HEK293 (cell line): ENCODE measurements around the gene DUSP2.

ENCODE experiments used
- CTCF ChIA-PET: fragments of 350-600 bp; formaldehyde crosslinking; extraction: SDS; loops from one replicate; lab custom pipeline; 2021; ENCODE audit warnings: antibody characterized with exemption; lab: Yijun Ruan, JAX
- POLR2A ChIA-PET: fragments of 300-600 bp; formaldehyde crosslinking; extraction: SDS; loops from one replicate; lab custom pipeline; 2020; ENCODE audit warnings: antibody characterized with exemption, inconsistent platforms; lab: Yijun Ruan, JAX
- H3K27ac ChIP-seq: fragments of 200-500 bp; sonication (Bioruptor generic); 2 replicates; pipeline ENCODE4 v1.5.1; 2014; ENCODE audit warnings: low read depth, low read length, control low read depth, inconsistent platforms; ENCODE audit errors: extremely low read depth
- H3K36me3 ChIP-seq, 2 experiments: fragments of 200-500 bp in 1 of 2; sonication (Bioruptor generic) in 1 of 2; 1 replicate in 1 of 2; 2 replicates in 1 of 2; pipeline ENCODE4 v1.5.1; 2014 to 2017; ENCODE audit warnings: inconsistent platforms in 2 of 2, low read length in 2 of 2; ENCODE audit not compliant: control insufficient read depth in 2 of 2, insufficient read depth in 1 of 2
- H3K4me1 ChIP-seq: fragments of 200-500 bp; sonication (Bioruptor generic); 2 replicates; pipeline ENCODE4 v1.5.1; 2014; ENCODE audit warnings: mild to moderate bottlenecking, low read length, inconsistent platforms; ENCODE audit not compliant: control insufficient read depth, insufficient read depth
- H3K4me3 ChIP-seq: 2 replicates; pipeline ENCODE4 v1.5.1; 2011; ENCODE audit warnings: low read depth, mild to moderate bottlenecking, control low read depth, low read length, moderate library complexity
- H3K9me3 ChIP-seq: fragments of 200-500 bp; sonication (Bioruptor generic); 2 replicates; pipeline ENCODE4 v1.5.1; 2014; ENCODE audit warnings: low read depth, low read length, inconsistent platforms; ENCODE audit not compliant: control insufficient read depth, insufficient read depth
- SCRT1 ChIP-seq: fragments of 450-650 bp; formaldehyde crosslinking; IDR thresholded peaks from 2 replicates; pipeline ENCODE4 v1.5.1; 2016; ENCODE audit warnings: missing biosample characterization, missing genetic modification characterization, borderline replicate concordance
- SCRT2 ChIP-seq: fragments of 450-650 bp; formaldehyde crosslinking; IDR thresholded peaks from 2 replicates; pipeline ENCODE4 v1.5.1; 2016; ENCODE audit warnings: missing biosample characterization, missing genetic modification characterization
- TSHZ1 ChIP-seq: fragments of 450-650 bp; formaldehyde crosslinking; IDR thresholded peaks from 2 replicates; pipeline ENCODE4 v1.5.1; 2016; ENCODE audit warnings: missing biosample characterization, missing genetic modification characterization, borderline replicate concordance
- YY2 ChIP-seq: fragments of 450-650 bp; formaldehyde crosslinking; IDR thresholded peaks from 2 replicates; pipeline ENCODE4 v1.5.1; 2016; ENCODE audit warnings: missing biosample characterization, missing genetic modification characterization
- ZBTB1 ChIP-seq: fragments of 450-650 bp; formaldehyde crosslinking; IDR thresholded peaks from 2 replicates; pipeline ENCODE4 v1.5.1; 2016; ENCODE audit warnings: missing biosample characterization, missing genetic modification characterization
- ZBTB49 ChIP-seq: fragments of 450-650 bp; formaldehyde crosslinking; IDR thresholded peaks from 2 replicates; pipeline ENCODE4 v1.5.1; 2016; ENCODE audit warnings: missing biosample characterization, missing genetic modification characterization, low read depth
- ZNF157 ChIP-seq: fragments of 450-650 bp; formaldehyde crosslinking; IDR thresholded peaks from 2 replicates; pipeline ENCODE4 v1.5.1; 2016; ENCODE audit warnings: missing biosample characterization, missing genetic modification characterization
- ZNF184 ChIP-seq: fragments of 450-650 bp; IDR thresholded peaks from 2 replicates; pipeline ENCODE4 v1.5.1; 2018; ENCODE audit warnings: missing biosample characterization, mild to moderate bottlenecking, missing genetic modification characterization
- ZNF221 ChIP-seq: fragments of 450-650 bp; formaldehyde crosslinking; IDR thresholded peaks from 2 replicates; pipeline ENCODE4 v1.5.1; 2017; ENCODE audit warnings: missing biosample characterization, missing genetic modification characterization, borderline replicate concordance
- ZNF324 ChIP-seq: fragments of 450-650 bp; formaldehyde crosslinking; IDR thresholded peaks from 2 replicates; pipeline ENCODE4 v1.5.1; 2016; ENCODE audit warnings: missing biosample characterization, missing genetic modification characterization
- ZNF350 ChIP-seq: fragments of 450-650 bp; formaldehyde crosslinking; IDR thresholded peaks from 2 replicates; pipeline ENCODE4 v1.5.0; 2017; ENCODE audit warnings: missing biosample characterization, mild to moderate bottlenecking, missing genetic modification characterization
- ZNF366 ChIP-seq: fragments of 450-650 bp; formaldehyde crosslinking; conservative IDR thresholded peaks from 2 replicates; pipeline ENCODE4 v1.5.1; 2016; ENCODE audit warnings: missing biosample characterization, missing genetic modification characterization
- ZNF433 ChIP-seq: fragments of 450-650 bp; formaldehyde crosslinking; IDR thresholded peaks from 2 replicates; pipeline ENCODE4 v1.5.1; 2016; ENCODE audit warnings: missing biosample characterization, missing genetic modification characterization, low read depth
- ZNF521 ChIP-seq: fragments of 450-650 bp; formaldehyde crosslinking; IDR thresholded peaks from 2 replicates; pipeline ENCODE4 v1.5.1; 2017; ENCODE audit warnings: missing biosample characterization, mild to moderate bottlenecking, missing genetic modification characterization
- ZNF560 ChIP-seq: fragments of 450-650 bp; formaldehyde crosslinking; IDR thresholded peaks from 2 replicates; pipeline ENCODE4 v1.5.1; 2017; ENCODE audit warnings: missing biosample characterization, missing genetic modification characterization, borderline replicate concordance
- ZNF639 ChIP-seq: fragments of 450-650 bp; formaldehyde crosslinking; IDR thresholded peaks from 2 replicates; pipeline ENCODE4 v1.5.1; 2016; ENCODE audit warnings: missing biosample characterization, missing genetic modification characterization
- ZNF701 ChIP-seq: fragments of 450-650 bp; formaldehyde crosslinking; IDR thresholded peaks from 2 replicates; pipeline ENCODE4 v1.5.1; 2016; ENCODE audit warnings: missing biosample characterization, missing genetic modification characterization
- ZNF785 ChIP-seq: fragments of 450-650 bp; formaldehyde crosslinking; IDR thresholded peaks from 2 replicates; pipeline ENCODE4 v1.5.1; 2016; ENCODE audit warnings: missing biosample characterization, missing genetic modification characterization
- ZNF791 ChIP-seq: fragments of 450-650 bp; formaldehyde crosslinking; IDR thresholded peaks from 2 replicates; pipeline ENCODE4 v1.5.1; 2016; ENCODE audit warnings: missing biosample characterization, missing genetic modification characterization
- ZNF830 ChIP-seq: fragments of 450-650 bp; IDR thresholded peaks from 2 replicates; pipeline ENCODE4 v1.5.0; 2018; ENCODE audit warnings: missing biosample characterization, missing genetic modification characterization, low read depth, mild to moderate bottlenecking, moderate library complexity
- ZNF843 ChIP-seq: fragments of 450-650 bp; formaldehyde crosslinking; IDR thresholded peaks from 2 replicates; pipeline ENCODE4 v1.5.1; 2016; ENCODE audit warnings: missing biosample characterization, missing genetic modification characterization
- ZSCAN16 ChIP-seq: fragments of 450-650 bp; formaldehyde crosslinking; IDR thresholded peaks from 2 replicates; pipeline ENCODE4 v1.5.1; 2016; ENCODE audit warnings: missing biosample characterization, missing genetic modification characterization
- ZSCAN4 ChIP-seq: fragments of 450-650 bp; formaldehyde crosslinking; IDR thresholded peaks from 2 replicates; pipeline ENCODE4 v1.5.1; 2017; ENCODE audit warnings: missing biosample characterization, missing genetic modification characterization

DUSP2 gene

GRCh38 chr2:96145848-96146152 is 560 bp upstream of the DUSP2 start (continued):
- TF ChIP-seq ZSCAN4 (tag by site-specific recombination) (no peak), ZNF701 (no peak), ZNF221 (tag by site-specific recombination) (no peak), ZBTB49 (tag by site-specific recombination) (no peak), SCRT1 (tag by site-specific recombination) (no peak), ZNF184 (no peak), ZNF366 (tag by site-specific recombination) (no peak)

- Histone ChIP-seq H3K4me1 (peaks cover 9% of the 10 kb centered on the region; the same call in 1 of the 2 replicates), H3K9me3 (no peaks in the 10 kb centered on the region), H3K27ac (no peak overlapping the region; the same call in 1 of the 2 replicates), H3K36me3 (no peaks in the 10 kb centered on the region), H3K4me3 (peak overlapping the region; percentile 21)
- TF ChIP-seq ZNF521 (no peak), ZNF639 (tag by site-specific recombination) (no peak), ZSCAN4 (tag by site-specific recombination) (peak; percentile 47; the same call in 1 of the 2 replicates), ZNF843 (tag by site-specific recombination) (no peak)
- ChIA-PET CTCF (interaction anchor here (0.6 to 10.0 kb wide), 2 partner anchors 31 to 122 kb away, joined by 3 to 142 read pairs; no protein-coding TSS in a partner anchor), POLR2A (no interaction called here)
These were observed 682 bp downstream of the DUSP2 start for GRCh38 chr2:96144481-96145035.

GRCh38 chr2:96143848-96144480 is 1.3 kb downstream of the DUSP2 start:
- Histone ChIP-seq H3K4me1 (peaks cover 9% of the 10 kb centered on the region; the same call in 1 of the 2 replicates), H3K4me3 (no peak overlapping the region), H3K27ac (no peak overlapping the region), H3K9me3 (no peaks in the 10 kb centered on the region), H3K36me3 (no peaks in the 10 kb centered on the region)
- TF ChIP-seq ZNF785 (tag by site-specific recombination): no peak
- no peak for TF ChIP-seq ZSCAN16 (tag by site-specific recombination)
- TF ChIP-seq ZNF830 (tag by site-specific recombination): no peak
- no peak for TF ChIP-seq ZNF350 (tag by site-specific recombination)
- TF ChIP-seq YY2 (tag by site-specific recombination): no peak
- TF ChIP-seq ZNF433 (tag by site-specific recombination): no peak
- TF ChIP-seq ZNF324 (tag by site-specific recombination): no peak
- TF ChIP-seq ZNF791 (tag by site-specific recombination): no peak
- TF ChIP-seq ZBTB1 (tag by site-specific recombination): no peak
- TF ChIP-seq ZNF157 (tag by site-specific recombination): no peak
- no peak for TF ChIP-seq SCRT2 (tag by site-specific recombination)
- TF ChIP-seq TSHZ1 (tag by site-specific recombination): no peak
- TF ChIP-seq ZNF560 (tag by site-specific recombination): no peak
- POLR2A ChIA-PET: no interaction called here
- CTCF ChIA-PET: interaction anchor here (0.6 to 10.0 kb wide), 3 partner anchors 27 to 121 kb away, joined by 3 to 142 read pairs (median 5); partner anchors contain the start of gene ADRA2B
